ENCODE measurements around the gene B4GALT3. TPM values are rescaled to one million over a fixed set of nuclear protein-coding genes. Genes with fewer than 3 reads are reported as not detected.
A peak's percentile ranks its signal among the peaks of the same experiment; 100 is the strongest.

Gene B4GALT3
- total and polyA plus RNA-seq, 9 of the 15 experiments (the other 6 are each of a cell fraction or from before 2014, with no cell fraction given) = 31.2 to 103 (median 46.1) TPM

DNA sequence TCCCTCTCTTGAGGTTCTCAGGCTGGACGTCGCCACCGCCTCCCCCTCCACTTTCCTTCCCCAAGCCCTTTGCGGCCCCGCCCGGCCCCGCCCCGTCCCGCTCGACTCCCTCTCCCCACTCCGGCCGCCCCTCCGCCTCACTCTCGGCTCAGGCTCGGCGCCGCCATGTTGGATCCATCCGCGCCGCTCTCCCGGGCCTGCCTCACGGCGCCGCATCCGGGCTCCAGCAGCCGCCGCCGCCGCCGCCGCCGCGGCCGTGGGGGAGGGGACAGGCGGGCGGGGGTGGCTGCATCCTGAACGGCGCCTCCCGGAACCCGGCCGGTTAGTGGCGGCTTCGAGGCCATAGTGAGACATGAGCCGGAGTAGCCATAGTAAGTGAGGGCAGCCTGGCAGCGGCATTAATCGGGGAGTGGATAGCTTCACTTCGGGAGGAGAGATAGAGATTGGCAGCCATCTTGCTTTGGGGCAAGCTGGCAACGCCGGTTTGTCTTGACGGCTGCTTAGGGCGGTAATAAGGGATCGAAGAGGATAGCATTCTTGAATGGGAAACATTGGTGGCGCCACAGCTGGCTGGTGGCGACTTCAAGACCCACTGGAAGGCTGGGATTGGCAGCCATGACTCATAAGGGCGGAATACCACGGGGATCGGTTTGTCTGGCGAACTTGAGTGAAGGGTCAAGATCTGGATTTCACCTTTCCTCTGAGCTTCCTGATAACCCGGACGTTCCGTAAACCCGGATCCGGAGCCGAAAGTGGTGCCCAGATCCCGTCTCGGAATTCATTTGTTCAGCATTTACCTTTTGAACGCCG, 44.7 kb downstream of the B4GALT3 start, which contains the start of gene DEDD (continued):
- TF ChIP-seq, protein P1, sequence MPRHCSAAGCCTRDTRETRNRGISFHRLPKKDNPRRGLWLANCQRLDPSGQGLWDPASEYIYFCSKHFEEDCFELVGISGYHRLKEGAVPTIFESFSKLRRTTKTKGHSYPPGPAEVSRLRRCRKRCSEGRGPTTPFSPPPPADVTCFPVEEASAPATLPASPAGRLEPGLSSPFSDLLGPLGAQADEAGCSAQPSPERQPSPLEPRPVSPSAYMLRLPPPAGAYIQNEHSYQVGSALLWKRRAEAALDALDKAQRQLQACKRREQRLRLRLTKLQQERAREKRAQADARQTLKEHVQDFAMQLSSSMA (CRISPR knock-in tag; IDR thresholded peaks at IDR 0.05) = no peak
- TF ChIP-seq HIVEP1 (CRISPR knock-in tag; IDR thresholded peaks at IDR 0.05) = no peak
- TF ChIP-seq, protein P2, sequence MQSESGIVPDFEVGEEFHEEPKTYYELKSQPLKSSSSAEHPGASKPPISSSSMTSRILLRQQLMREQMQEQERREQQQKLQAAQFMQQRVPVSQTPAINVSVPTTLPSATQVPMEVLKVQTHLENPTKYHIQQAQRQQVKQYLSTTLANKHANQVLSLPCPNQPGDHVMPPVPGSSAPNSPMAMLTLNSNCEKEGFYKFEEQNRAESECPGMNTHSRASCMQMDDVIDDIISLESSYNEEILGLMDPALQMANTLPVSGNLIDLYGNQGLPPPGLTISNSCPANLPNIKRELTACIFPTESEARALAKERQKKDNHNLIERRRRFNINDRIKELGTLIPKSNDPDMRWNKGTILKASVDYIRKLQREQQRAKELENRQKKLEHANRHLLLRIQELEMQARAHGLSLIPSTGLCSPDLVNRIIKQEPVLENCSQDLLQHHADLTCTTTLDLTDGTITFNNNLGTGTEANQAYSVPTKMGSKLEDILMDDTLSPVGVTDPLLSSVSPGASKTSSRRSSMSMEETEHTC (IDR thresholded peaks at IDR 0.05) = no peak
- peak; percentile 96 for TF ChIP-seq ELF1 (tag; IDR thresholded peaks at IDR 0.05)
- TF ChIP-seq SRSF1 (IDR thresholded peaks at IDR 0.05; ENCODE audit: low read depth, low read length) = no peak
- peak; percentile 87 for TF ChIP-seq JUND (IDR thresholded peaks at IDR 0.05; ENCODE audit: borderline replicate concordance, low read depth, low read length)
- peak; percentile 87; the same call in 2 of the 3 replicates for TF ChIP-seq JUND (tag; IDR thresholded peaks at IDR 0.05; ENCODE audit: borderline replicate concordance, low read depth, low read length)
- TF ChIP-seq, protein P3, sequence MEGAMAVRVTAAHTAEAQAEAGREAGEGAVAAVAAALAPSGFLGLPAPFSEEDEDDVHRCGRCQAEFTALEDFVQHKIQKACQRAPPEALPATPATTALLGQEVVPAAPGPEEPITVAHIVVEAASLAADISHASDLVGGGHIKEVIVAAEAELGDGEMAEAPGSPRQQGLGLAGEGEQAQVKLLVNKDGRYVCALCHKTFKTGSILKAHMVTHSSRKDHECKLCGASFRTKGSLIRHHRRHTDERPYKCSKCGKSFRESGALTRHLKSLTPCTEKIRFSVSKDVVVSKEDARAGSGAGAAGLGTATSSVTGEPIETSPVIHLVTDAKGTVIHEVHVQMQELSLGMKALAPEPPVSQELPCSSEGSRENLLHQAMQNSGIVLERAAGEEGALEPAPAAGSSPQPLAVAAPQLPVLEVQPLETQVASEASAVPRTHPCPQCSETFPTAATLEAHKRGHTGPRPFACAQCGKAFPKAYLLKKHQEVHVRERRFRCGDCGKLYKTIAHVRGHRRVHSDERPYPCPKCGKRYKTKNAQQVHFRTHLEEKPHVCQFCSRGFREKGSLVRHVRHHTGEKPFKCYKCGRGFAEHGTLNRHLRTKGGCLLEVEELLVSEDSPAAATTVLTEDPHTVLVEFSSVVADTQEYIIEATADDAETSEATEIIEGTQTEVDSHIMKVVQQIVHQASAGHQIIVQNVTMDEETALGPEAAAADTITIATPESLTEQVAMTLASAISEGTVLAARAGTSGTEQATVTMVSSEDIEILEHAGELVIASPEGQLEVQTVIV (CRISPR knock-in tag; IDR thresholded peaks at IDR 0.05; ENCODE audit: borderline replicate concordance) = peak; percentile 68; the same call in 1 of the 2 replicates
- TF ChIP-seq PTTG1 (tag; IDR thresholded peaks at IDR 0.05; ENCODE audit: low read depth) = no peak
- TF ChIP-seq PHF8 (IDR thresholded peaks at IDR 0.05; ENCODE audit: borderline replicate concordance, low read length) = peak; percentile 52
- TF ChIP-seq, protein P4, sequence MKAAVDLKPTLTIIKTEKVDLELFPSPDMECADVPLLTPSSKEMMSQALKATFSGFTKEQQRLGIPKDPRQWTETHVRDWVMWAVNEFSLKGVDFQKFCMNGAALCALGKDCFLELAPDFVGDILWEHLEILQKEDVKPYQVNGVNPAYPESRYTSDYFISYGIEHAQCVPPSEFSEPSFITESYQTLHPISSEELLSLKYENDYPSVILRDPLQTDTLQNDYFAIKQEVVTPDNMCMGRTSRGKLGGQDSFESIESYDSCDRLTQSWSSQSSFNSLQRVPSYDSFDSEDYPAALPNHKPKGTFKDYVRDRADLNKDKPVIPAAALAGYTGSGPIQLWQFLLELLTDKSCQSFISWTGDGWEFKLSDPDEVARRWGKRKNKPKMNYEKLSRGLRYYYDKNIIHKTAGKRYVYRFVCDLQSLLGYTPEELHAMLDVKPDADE (conservative IDR thresholded peaks at IDR 0.05; ENCODE audit: control insufficient read depth, low read depth, low read length) = peak; percentile 53
- peak; percentile 96 for TF ChIP-seq ELF2 (CRISPR knock-in tag; IDR thresholded peaks at IDR 0.05)
- TF ChIP-seq, protein P5, sequence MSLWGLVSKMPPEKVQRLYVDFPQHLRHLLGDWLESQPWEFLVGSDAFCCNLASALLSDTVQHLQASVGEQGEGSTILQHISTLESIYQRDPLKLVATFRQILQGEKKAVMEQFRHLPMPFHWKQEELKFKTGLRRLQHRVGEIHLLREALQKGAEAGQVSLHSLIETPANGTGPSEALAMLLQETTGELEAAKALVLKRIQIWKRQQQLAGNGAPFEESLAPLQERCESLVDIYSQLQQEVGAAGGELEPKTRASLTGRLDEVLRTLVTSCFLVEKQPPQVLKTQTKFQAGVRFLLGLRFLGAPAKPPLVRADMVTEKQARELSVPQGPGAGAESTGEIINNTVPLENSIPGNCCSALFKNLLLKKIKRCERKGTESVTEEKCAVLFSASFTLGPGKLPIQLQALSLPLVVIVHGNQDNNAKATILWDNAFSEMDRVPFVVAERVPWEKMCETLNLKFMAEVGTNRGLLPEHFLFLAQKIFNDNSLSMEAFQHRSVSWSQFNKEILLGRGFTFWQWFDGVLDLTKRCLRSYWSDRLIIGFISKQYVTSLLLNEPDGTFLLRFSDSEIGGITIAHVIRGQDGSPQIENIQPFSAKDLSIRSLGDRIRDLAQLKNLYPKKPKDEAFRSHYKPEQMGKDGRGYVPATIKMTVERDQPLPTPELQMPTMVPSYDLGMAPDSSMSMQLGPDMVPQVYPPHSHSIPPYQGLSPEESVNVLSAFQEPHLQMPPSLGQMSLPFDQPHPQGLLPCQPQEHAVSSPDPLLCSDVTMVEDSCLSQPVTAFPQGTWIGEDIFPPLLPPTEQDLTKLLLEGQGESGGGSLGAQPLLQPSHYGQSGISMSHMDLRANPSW (CRISPR knock-in tag; IDR thresholded peaks at IDR 0.05) = peak; percentile 72; the same call in 1 of the 2 replicates
- TF ChIP-seq, protein P6, sequence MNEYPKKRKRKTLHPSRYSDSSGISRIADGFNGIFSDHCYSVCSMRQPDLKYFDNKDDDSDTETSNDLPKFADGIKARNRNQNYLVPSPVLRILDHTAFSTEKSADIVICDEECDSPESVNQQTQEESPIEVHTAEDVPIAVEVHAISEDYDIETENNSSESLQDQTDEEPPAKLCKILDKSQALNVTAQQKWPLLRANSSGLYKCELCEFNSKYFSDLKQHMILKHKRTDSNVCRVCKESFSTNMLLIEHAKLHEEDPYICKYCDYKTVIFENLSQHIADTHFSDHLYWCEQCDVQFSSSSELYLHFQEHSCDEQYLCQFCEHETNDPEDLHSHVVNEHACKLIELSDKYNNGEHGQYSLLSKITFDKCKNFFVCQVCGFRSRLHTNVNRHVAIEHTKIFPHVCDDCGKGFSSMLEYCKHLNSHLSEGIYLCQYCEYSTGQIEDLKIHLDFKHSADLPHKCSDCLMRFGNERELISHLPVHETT (CRISPR knock-in tag; conservative IDR thresholded peaks at IDR 0.05 in 1 of 2, IDR thresholded peaks at IDR 0.05 in 1 of 2) = peak in 1 of 2 experiments; percentile 100; a peak in 2 of 4 replicates
- TF ChIP-seq LEF1 (IDR thresholded peaks at IDR 0.05) = no peak
- TF ChIP-seq EGR1 (conservative IDR thresholded peaks at IDR 0.05) = peak; percentile 92

Measured in K562 (cell line).